Measurements from ENCODE around the gene FGGY.

- TF ChIP-seq EP300 (IDR thresholded peaks at IDR 0.05), result no peak
- TF ChIP-seq CTCF (IDR thresholded peaks at IDR 0.05), result no peak
Measured at GRCh38 chr1:59565611-59566410, 268.9 kb downstream of the FGGY start.

All from esophagus muscularis mucosa (tissue), 3 donors.